ENCODE data around the gene KLHL22. TPM values are rescaled to one million over a fixed set of nuclear protein-coding genes. Genes with fewer than 3 reads are reported as not detected.

The KLHL22 gene
- total and polyA plus RNA-seq, 2 of the 8 experiments (the other 6 are each of a cell fraction or from before 2014, with no cell fraction given): 9.4 to 16.2 TPM

- Histone ChIP-seq H4K91ac (replicated peaks; ENCODE audit: insufficient read length, low read length) (no peak overlapping the region), H3K4me2 (ENCODE audit: insufficient read depth in 1 of 2, low read depth in 2 of 2, low read length in 2 of 2) (peak overlapping the region; percentile 33 to 85), H3K4me1 (replicated peaks in 1 of 4; ENCODE audit: control insufficient read depth in 3 of 4, insufficient read depth in 4 of 4, low read length in 3 of 4) (peaks cover 0 to 23% (median 14%) of the 10 kb centered on the region in 4 experiments; a peak in 5 of 7 replicates), H3K4ac (replicated peaks; ENCODE audit: insufficient read length, low read depth, low read length) (no peak overlapping the region), H3K9me3 (ENCODE audit: insufficient read depth in 2 of 2, low read depth in 1 of 2, low read length in 1 of 2) (no peaks in the 10 kb centered on the region), H3K4me3 (ENCODE audit: extremely low read depth in 1 of 4, insufficient read depth in 2 of 4, low read depth in 3 of 4, low read length in 4 of 4) (peak overlapping the region in 3 of 4 experiments; percentile 34 to 56 (median 38); a peak in 6 of 8 replicates), H3K79me2 (ENCODE audit: control insufficient read depth in 1 of 2, insufficient read depth in 2 of 2, low read length in 2 of 2) (no peaks in the 10 kb centered on the region), H4K20me1 (replicated peaks in 1 of 2; ENCODE audit: control insufficient read depth in 1 of 2, insufficient read depth in 2 of 2, low read length in 2 of 2) (peaks cover 20 to 55% of the 10 kb centered on the region in 2 experiments), H2BK120ac (replicated peaks; ENCODE audit: low read depth, low read length) (no peak overlapping the region), H2BK12ac (ENCODE audit: low read depth, low read length) (peak overlapping the region; percentile 84; the same call in 1 of the 2 replicates), H2AK5ac (ENCODE audit: low read depth, low read length) (no peak overlapping the region), H2BK5ac (ENCODE audit: low read depth, low read length) (no peak overlapping the region; the same call in 1 of the 2 replicates), H3K27ac (ENCODE audit: low read depth, low read length) (no peak overlapping the region), H4K5ac (ENCODE audit: insufficient read length, low read depth, low read length) (no peak overlapping the region), H3K79me1 (ENCODE audit: low read depth, low read length) (peaks cover 2% of the 10 kb centered on the region), H3K9ac (replicated peaks in 1 of 4; ENCODE audit: extremely low read depth in 1 of 4, low read depth in 3 of 4, low read length in 3 of 4) (no peak overlapping the region), H2AFZ (ENCODE audit: low read length) (no peak overlapping the region), H3K36me3 (ENCODE audit: control insufficient read depth in 2 of 4, insufficient read depth in 4 of 4, low read length in 3 of 4) (no peaks in the 10 kb centered on the region), H3K27me3 (replicated peaks in 1 of 4; ENCODE audit: control insufficient read depth in 3 of 4, extremely low read depth in 1 of 4, insufficient read depth in 3 of 4, low read length in 3 of 4) (peaks cover 28 to 74% (median 61%) of the 10 kb centered on the region in 4 experiments), H3K23me2 (ENCODE audit: low read depth, low read length) (peaks cover 7% of the 10 kb centered on the region; the same call in 1 of the 2 replicates), H3K23ac (ENCODE audit: insufficient read length) (no peak overlapping the region), H4K8ac (ENCODE audit: extremely low read depth, insufficient read depth, low read length) (no peak overlapping the region; the same call in 1 of the 2 replicates), H2BK15ac (ENCODE audit: low read length) (peak overlapping the region; percentile 46; the same call in 1 of the 2 replicates), H2BK20ac (ENCODE audit: low read length) (no peak overlapping the region), H3K14ac (ENCODE audit: insufficient read length) (no peak overlapping the region), H3K18ac (ENCODE audit: extremely low read depth, low read length) (peak overlapping the region; percentile 48; the same call in 1 of the 2 replicates), H3K56ac (replicated peaks; ENCODE audit: insufficient read length, low read depth, low read length) (no peak overlapping the region)
- POLR2A ChIA-PET (ENCODE audit: partially characterized antibody): no interaction called here
- WGBS, 2 experiments (ENCODE audit: extremely low coverage in 1 of 2, insufficient coverage in 1 of 2, insufficient read length in 1 of 2, insufficient replicate concordance in 2 of 2, low coverage in 1 of 2, low lambda C conversion rate in 2 of 2, missing lambda C conversion rate in 1 of 2): 9% methylated on average over 69 of the region's 94 CpGs; no CpG with 5 or more reads in 1 of the 2 experiments
- DNase-seq (ENCODE audit: low read depth in 1 of 2, low spot score in 2 of 2) (peak in 1 of 2 experiments; percentile 74), FAIRE-seq (no peak)
- CTCF ChIA-PET (ENCODE audit: partially characterized antibody): interaction anchor here (1.2 to 1.5 kb wide), 3 partner anchors 9 to 24 kb away, joined by 4 to 5 read pairs (median 5); no protein-coding TSS in a partner anchor
- TF ChIP-seq RAD21 (IDR thresholded peaks at IDR 0.05 in 1 of 2, conservative IDR thresholded peaks at IDR 0.05 in 1 of 2; ENCODE audit: low read depth in 2 of 2, low read length in 2 of 2) (peak; percentile 5 to 39; a peak in 1 of 4 replicates), KDM1A (IDR thresholded peaks at IDR 0.05; ENCODE audit: borderline replicate concordance, low read length) (no peak), KDM4A (IDR thresholded peaks at IDR 0.05; ENCODE audit: low read depth, low read length, severe bottlenecking) (peak; percentile 90), CTCF (IDR thresholded peaks at IDR 0.05; ENCODE audit: control extremely low read depth in 1 of 3, insufficient read depth in 1 of 3, low read depth in 1 of 3, low read length in 3 of 3) (peak; percentile 30 to 52 (median 36)), E2F6 (IDR thresholded peaks at IDR 0.05) (peak; percentile 79), TEAD4 (IDR thresholded peaks at IDR 0.05; ENCODE audit: low read depth, low read length) (peak; percentile 53; the same call in 1 of the 2 replicates), ASH2L (IDR thresholded peaks at IDR 0.05; ENCODE audit: low read length) (no peak)
Measured at GRCh38 chr22:20430720-20431510, 64.7 kb downstream of the KLHL22 start.

All from H1 (cell line).